ENCODE measurements around the gene TDP1.

Gene TDP1

DNA sequence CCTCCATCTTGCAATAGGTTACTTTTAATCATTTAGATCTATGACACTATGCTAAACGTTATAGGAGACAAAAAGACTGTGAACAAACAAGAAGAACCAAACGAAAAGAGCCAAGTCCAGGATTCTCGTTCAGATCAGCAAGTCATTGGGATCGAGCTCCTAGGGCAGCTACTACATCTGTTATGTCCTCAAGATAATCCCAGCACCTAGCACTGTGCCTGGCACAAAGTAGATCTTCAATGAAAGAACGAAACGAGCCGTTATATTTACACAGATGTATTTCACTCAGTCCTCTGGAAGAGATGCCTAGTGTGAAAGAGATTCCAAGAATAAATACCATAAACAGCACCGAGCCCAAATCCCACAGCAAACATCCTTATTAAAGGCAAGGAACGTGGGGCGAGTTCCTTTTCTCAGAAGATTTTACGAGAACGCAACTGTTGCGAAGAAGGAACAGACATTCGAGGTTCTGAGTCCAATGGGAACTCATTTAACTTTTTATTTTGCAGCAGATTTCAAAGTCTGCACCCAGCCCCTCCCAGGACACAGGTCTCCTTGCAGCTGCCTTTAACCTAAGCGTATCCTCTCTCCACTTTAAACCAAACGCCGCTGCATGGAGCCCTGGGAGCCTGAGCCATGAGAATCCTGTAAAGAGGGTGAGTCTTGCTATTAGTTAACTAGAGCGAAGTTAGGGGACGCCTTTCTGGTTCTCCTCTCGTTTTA lies 544 bp upstream of the TDP1 start:
- DNase-seq (ENCODE audit: low spot score in 2 of 2), result no peak

DNA sequence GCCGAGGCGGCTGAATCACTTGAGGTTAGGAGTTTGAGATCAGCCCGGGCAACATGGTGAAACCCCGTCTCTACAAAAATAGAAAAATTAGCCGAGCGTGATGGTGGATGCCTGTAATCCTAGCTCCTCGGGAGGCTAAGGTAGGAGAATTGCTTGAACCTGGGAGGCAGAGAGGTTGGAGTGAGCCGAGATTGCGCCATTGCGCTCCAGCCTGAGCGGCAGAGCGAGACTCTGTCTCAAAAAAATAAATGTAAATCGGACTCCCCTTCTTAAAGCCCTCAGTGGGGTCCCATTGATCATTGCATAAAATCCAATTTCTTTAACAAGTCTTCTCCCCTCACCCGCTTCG lies 908 bp downstream of the TDP1 start:
- in situ Hi-C loops (cut with MboI; ENCODE audit: low sequenced_read_pairs), result no loop called here
- Histone ChIP-seq H3K36me3 (replicated peaks) (peaks cover 21% of the 10 kb centered on the region), H3K4me3 (peak overlapping the region; percentile 55), H3K9me3 (no peaks in the 10 kb centered on the region), H3K27me3 (ENCODE audit: low read depth) (no peaks in the 10 kb centered on the region), H3K4me1 (peaks cover 37% of the 10 kb centered on the region)
- DNase-seq (ENCODE audit: low spot score in 2 of 2), result no peak

More for the DNA sequence above, 544 bp upstream of the TDP1 start:
- no peaks in the 10 kb centered on the region for H3K9me3 ChIP-seq
- in situ Hi-C loops (cut with MboI; ENCODE audit: low sequenced_read_pairs), result no loop called here
- H3K4me1 ChIP-seq, result peaks cover 24% of the 10 kb centered on the region
- H3K4me3 ChIP-seq, result peak overlapping the region; percentile 55
- peaks cover 21% of the 10 kb centered on the region for H3K36me3 ChIP-seq (replicated peaks)
- no peaks in the 10 kb centered on the region for H3K27me3 ChIP-seq (ENCODE audit: low read depth)

DNA sequence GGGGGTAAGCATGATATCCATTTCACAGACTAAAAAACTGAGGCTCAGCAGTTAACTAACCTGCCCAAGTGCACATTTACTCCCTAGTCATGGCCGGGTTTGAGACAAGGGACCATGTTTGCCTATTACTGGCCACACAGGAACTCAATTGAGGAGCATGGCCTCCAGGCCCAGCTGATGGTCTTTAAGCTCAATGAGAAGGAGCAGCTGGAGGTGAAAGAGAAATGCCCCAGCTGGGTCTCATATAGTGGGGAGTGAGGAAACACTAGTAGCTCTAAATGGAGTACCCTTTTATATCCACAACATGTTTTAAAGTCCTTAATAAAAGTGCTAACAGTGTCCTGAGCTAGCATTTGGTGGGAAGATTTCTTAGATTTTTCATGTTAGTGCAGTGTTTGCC lies 1.6 kb downstream of the TDP1 start:
- in situ Hi-C loops (cut with MboI; ENCODE audit: low sequenced_read_pairs), result no loop called here
- H3K36me3 ChIP-seq (replicated peaks), result peaks cover 21% of the 10 kb centered on the region
- no peak for DNase-seq (ENCODE audit: low spot score in 2 of 2)
- no peaks in the 10 kb centered on the region for H3K27me3 ChIP-seq (ENCODE audit: low read depth)
- peaks cover 37% of the 10 kb centered on the region for H3K4me1 ChIP-seq
- H3K4me3 ChIP-seq, result peak overlapping the region; percentile 55; the same call in 1 of the 2 replicates
- no peaks in the 10 kb centered on the region for H3K9me3 ChIP-seq

DNA sequence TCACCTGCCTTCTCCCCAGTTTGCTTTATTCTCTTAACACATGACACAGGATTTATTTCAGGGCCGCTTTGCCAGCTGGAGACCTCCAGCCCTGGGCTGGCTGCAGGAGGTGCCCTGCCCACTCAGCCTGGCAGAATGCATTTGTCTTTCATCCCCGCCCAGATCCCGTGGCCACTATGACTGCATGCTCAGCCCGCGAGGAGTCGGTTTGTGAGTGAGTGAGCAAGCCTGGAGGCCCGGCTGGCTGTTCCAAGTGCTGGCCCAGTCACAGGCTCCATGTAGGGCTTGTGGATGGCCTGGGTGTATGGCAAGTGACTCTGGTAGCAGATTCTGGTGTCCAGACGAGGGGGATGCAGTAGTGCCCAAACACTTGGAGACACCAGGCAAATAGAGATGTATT lies 2.1 kb downstream of the TDP1 start:
- Histone ChIP-seq H3K9me3 (no peaks in the 10 kb centered on the region), H3K36me3 (replicated peaks) (peaks cover 21% of the 10 kb centered on the region), H3K4me3 (no peak overlapping the region), H3K27me3 (ENCODE audit: low read depth) (no peaks in the 10 kb centered on the region), H3K4me1 (peaks cover 37% of the 10 kb centered on the region)
- in situ Hi-C loops (cut with MboI; ENCODE audit: low sequenced_read_pairs), result no loop called here
- DNase-seq (ENCODE audit: low spot score in 2 of 2), result no peak

DNA sequence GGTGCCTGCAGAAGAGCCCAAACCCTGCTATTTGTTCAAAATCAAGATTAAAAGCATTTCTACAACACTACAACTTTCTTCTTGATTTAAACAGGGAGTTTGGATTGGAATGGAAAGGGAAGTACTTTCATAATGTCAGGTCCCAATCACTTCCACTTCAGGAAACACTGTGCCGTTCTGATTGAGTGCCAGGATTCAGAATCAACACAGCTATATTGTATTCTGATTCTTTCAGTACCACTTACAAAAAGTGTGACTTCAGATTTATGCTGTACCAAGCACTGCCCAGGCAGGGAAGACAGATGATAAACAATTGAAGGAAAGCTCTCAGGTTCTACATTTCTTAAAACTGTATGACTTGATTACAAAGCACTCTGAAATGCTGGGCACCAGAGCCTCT lies 3.2 kb downstream of the TDP1 start:
- H3K9me3 ChIP-seq, result no peaks in the 10 kb centered on the region
- peaks cover 28% of the 10 kb centered on the region for H3K36me3 ChIP-seq (replicated peaks)
- H3K27me3 ChIP-seq (ENCODE audit: low read depth), result no peaks in the 10 kb centered on the region
- in situ Hi-C loops (cut with MboI; ENCODE audit: low sequenced_read_pairs), result no loop called here
- no peak overlapping the region for H3K4me3 ChIP-seq
- no peak for DNase-seq (ENCODE audit: low spot score in 2 of 2)
- peaks cover 32% of the 10 kb centered on the region for H3K4me1 ChIP-seq

DNA sequence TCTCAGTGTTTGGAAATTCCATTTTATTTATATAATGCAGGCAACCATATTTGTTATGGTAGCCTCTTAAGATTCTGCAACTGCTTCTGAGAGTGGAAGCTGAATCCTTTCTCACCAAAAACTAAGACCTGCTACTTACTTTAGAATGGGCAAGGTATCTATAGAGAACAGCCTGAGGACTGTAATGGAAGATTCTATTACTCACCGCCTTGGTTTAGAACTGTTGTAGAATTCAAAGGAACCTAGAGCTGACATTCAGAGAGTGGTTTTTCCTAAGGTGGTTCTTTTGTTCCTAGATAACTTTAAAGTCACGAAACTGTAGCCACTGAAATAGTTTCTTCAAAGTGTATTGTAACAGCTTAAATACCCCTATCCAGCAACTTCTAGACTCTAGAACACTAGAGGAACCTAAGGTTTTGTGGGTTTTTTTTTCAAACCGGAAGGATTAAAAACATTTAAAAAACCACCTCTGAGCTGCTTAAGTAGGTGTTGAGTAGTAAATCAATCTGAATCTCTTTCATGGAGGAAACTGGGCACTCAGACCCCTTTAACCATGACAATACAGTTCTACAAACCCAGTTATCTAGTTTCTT lies 4.2 kb downstream of the TDP1 start:
- in situ Hi-C loops (cut with MboI; ENCODE audit: low sequenced_read_pairs), result loop anchor here (10.0 kb wide), 1 partner anchor 275 kb away; no protein-coding TSS in a partner anchor
- peaks cover 35% of the 10 kb centered on the region for H3K36me3 ChIP-seq (replicated peaks)
- H3K4me3 ChIP-seq, result no peak overlapping the region
- H3K4me1 ChIP-seq, result peaks cover 32% of the 10 kb centered on the region
- peak in 1 of 2 experiments; percentile 34 for DNase-seq (ENCODE audit: low spot score in 2 of 2)
- H3K27me3 ChIP-seq (ENCODE audit: low read depth), result no peaks in the 10 kb centered on the region
- H3K9me3 ChIP-seq, result no peaks in the 10 kb centered on the region

DNA sequence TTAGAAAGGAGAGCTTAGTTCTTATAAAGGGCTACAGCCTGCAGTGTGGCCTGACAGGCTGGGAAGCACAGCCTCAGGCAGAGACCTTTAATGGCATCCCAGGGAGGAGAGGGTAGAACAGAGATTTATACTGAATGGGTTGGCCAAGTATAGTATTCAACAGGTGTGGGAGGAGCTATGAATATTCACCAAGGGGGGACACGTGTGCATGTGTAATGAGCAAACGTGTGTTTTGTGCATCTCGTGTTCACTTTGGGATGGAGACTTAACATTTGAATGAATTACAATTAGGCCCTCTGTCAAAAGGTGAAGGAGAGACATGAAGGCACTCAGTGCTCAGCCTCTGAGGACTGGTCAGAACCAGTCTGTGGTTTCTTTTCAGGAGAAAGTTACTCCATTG lies 5.2 kb downstream of the TDP1 start:
- DNase-seq (ENCODE audit: low spot score in 2 of 2), result peak in 1 of 2 experiments; percentile 27
- peaks cover 43% of the 10 kb centered on the region for H3K36me3 ChIP-seq (replicated peaks)
- no peaks in the 10 kb centered on the region for H3K27me3 ChIP-seq (ENCODE audit: low read depth)
- H3K9me3 ChIP-seq, result no peaks in the 10 kb centered on the region
- in situ Hi-C loops (cut with MboI; ENCODE audit: low sequenced_read_pairs), result loop anchor here (10.0 kb wide), 1 partner anchor 274 kb away; no protein-coding TSS in a partner anchor
- H3K4me1 ChIP-seq, result peaks cover 30% of the 10 kb centered on the region
- H3K4me3 ChIP-seq, result no peak overlapping the region

DNA sequence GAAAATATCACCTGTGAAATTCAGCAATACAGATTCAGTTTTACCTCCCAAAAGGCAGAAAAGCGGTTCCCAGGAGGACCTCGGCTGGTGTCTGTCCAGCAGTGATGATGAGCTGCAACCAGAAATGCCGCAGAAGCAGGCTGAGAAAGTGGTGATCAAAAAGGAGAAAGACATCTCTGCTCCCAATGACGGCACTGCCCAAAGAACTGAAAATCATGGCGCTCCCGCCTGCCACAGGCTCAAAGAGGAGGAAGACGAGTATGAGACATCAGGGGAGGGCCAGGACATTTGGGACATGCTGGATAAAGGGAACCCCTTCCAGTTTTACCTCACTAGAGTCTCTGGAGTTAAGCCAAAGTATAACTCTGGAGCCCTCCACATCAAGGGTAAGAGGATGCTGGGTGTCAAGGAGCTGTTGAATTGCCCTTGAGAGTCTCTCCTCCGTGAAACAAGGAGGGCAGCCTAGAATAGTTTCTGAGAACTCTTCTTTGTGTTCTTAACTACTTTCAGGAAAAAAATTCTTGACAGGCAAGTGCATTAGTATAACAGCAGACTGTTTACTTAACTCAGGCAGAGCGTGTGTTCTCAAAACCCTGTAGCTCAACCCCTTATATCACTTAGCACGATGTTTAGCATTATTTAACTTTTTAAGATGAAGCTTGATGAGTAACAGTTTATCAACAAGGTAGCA lies 7.7 kb downstream of the TDP1 start:
- in situ Hi-C loops (cut with MboI; ENCODE audit: low sequenced_read_pairs), result loop anchor here (10.0 kb wide), 1 partner anchor 271 kb away; no protein-coding TSS in a partner anchor
- no peak for DNase-seq (ENCODE audit: low spot score in 2 of 2)
- H3K4me1 ChIP-seq, result peaks cover 23% of the 10 kb centered on the region
- no peaks in the 10 kb centered on the region for H3K27me3 ChIP-seq (ENCODE audit: low read depth)
- H3K36me3 ChIP-seq (replicated peaks), result peaks cover 48% of the 10 kb centered on the region
- H3K9me3 ChIP-seq, result no peaks in the 10 kb centered on the region
- H3K4me3 ChIP-seq, result no peak overlapping the region

DNA sequence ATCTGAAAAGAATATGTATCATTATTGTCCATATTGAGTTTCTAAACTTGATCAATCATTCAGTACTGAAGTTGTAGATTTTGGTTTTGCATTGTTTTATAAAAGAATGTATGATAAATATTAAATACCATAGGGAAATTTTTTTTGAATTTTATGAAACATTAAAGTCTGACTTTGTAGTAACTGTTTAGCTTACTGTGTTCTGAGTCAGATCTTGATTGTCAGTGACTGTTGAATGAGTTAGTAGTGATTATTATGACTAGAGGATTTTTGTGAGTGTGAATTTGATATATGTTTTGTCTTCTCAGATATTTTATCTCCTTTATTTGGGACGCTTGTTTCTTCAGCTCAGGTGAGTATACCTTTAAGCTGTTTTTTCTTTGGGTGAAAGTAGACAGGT lies 10.1 kb downstream of the TDP1 start:
- in situ Hi-C loops (cut with MboI; ENCODE audit: low sequenced_read_pairs), result loop anchor here (10.0 kb wide), 1 partner anchor 269 kb away; no protein-coding TSS in a partner anchor
- H3K36me3 ChIP-seq (replicated peaks), result peaks cover 48% of the 10 kb centered on the region
- H3K4me1 ChIP-seq, result peaks cover 6% of the 10 kb centered on the region

DNA sequence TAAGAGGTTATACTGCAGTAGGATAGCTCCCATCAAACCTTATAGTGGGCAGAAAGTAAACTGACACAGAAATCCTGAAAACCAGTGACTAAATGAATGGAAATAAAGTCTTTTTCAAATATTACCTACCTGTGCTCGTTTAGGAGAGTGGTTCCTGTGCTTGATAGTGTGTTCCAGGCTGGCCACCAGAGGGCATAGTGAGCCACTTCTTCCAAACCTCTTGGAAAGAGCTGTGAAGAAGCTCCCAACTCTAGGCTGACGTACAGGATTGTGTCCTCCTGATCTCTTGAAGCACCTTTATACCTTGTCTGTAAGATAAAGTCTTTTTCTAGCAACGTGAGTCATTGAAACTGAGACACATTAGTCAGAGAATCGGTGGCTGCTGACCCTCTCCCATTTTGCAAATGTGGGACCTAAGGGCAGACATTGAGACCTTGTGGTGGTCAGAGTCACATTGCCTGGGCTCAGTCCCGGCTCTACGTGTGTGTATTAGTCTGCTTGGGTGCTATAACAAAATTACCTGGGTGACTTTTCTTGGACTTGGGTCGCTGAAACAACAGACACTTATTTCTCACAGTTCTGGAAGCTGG lies 17.6 kb downstream of the TDP1 start:
- Histone ChIP-seq H3K9me3 (no peaks in the 10 kb centered on the region), H3K4me3 (no peak overlapping the region), H3K4me1 (no peaks in the 10 kb centered on the region), H3K27me3 (ENCODE audit: low read depth) (no peaks in the 10 kb centered on the region), H3K36me3 (replicated peaks) (peaks cover 21% of the 10 kb centered on the region)
- in situ Hi-C loops (cut with MboI; ENCODE audit: low sequenced_read_pairs), result no loop called here
- peak; percentile 42 to 79 for DNase-seq (ENCODE audit: low spot score in 2 of 2)

More for the DNA sequence above, 10.1 kb downstream of the TDP1 start:
- Histone ChIP-seq H3K9me3 (no peaks in the 10 kb centered on the region), H3K4me3 (no peak overlapping the region), H3K27me3 (ENCODE audit: low read depth) (no peaks in the 10 kb centered on the region)
- DNase-seq (ENCODE audit: low spot score in 2 of 2), result no peak

DNA sequence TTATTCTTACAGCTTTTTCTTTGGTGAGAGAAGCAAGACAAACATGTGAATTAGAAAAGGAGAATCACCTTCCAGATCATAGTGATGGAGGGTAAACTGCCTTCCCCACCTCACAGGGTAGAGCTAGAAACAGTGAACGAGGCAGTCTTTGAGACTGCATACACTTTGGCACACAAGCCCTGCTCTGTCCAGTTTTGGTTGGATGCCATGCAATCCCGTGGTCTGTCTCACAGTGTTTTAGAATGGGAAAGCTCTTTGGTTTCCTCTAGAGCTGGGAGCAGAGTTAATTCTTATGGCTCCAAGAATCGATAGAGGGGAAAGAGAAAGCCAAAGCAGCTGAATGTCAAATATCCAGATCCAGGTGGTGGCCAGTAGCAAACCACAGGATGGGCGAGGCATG lies 21.9 kb downstream of the TDP1 start:
- H3K4me3 ChIP-seq, result no peak overlapping the region
- DNase-seq (ENCODE audit: low spot score in 2 of 2), result no peak
- H3K4me1 ChIP-seq, result no peaks in the 10 kb centered on the region
- peaks cover 16% of the 10 kb centered on the region for H3K36me3 ChIP-seq (replicated peaks)
- H3K9me3 ChIP-seq, result no peaks in the 10 kb centered on the region
- in situ Hi-C loops (cut with MboI; ENCODE audit: low sequenced_read_pairs), result no loop called here
- no peaks in the 10 kb centered on the region for H3K27me3 ChIP-seq (ENCODE audit: low read depth)

DNA sequence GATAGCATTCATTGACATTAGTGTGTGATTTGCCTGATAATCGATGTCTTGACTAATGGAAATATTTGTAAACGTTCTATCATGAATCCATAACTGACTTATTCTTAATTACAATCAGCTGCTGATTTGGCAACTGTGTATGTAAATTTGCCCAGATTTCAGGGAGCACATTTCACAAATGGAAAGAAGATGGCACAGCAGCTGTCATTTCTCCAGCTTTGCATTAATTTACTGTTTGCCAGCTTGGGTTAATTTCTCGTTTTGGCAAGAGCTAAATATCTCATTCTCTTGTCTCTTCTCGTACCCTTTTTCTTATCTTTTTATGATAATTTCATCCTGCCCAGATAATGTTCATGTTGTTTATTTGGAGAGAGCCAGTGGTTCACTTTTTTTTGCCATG lies 22.9 kb downstream of the TDP1 start:
- DNase-seq (ENCODE audit: low spot score in 2 of 2), result no peak
- in situ Hi-C loops (cut with MboI; ENCODE audit: low sequenced_read_pairs), result no loop called here
- H3K27me3 ChIP-seq (ENCODE audit: low read depth), result no peaks in the 10 kb centered on the region
- no peaks in the 10 kb centered on the region for H3K4me1 ChIP-seq
- H3K9me3 ChIP-seq, result no peaks in the 10 kb centered on the region
- H3K4me3 ChIP-seq, result no peak overlapping the region
- peaks cover 16% of the 10 kb centered on the region for H3K36me3 ChIP-seq (replicated peaks)

DNA sequence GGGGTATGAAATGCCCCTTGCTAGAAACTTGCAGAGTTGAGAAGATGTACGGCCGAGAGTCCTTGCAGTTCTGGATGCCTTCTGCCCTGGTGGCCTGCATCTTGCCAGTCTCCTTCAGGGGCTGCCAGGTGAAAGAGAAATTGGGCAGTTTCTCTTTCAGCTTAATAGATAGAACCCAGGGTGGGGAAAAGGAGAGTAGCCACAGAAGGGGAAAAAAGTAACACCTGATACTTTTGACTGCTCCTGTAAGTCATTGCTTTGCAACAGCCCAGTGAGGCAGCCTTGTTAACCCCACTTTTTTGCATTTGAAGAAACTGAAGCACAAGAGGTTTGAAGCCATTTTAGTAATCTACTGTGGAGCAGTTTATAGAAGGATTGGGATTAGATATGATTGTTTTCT lies 27.6 kb downstream of the TDP1 start:
- in situ Hi-C loops (cut with MboI; ENCODE audit: low sequenced_read_pairs), result no loop called here
- H3K4me1 ChIP-seq, result peaks cover 9% of the 10 kb centered on the region; the same call in 1 of the 2 replicates
- H3K36me3 ChIP-seq (replicated peaks), result peaks cover 21% of the 10 kb centered on the region
- H3K27me3 ChIP-seq (ENCODE audit: low read depth), result no peaks in the 10 kb centered on the region
- no peak for DNase-seq (ENCODE audit: low spot score in 2 of 2)
- no peaks in the 10 kb centered on the region for H3K9me3 ChIP-seq
- no peak overlapping the region for H3K4me3 ChIP-seq
